NCI-H146 (cell line): ENCODE measurements around the gene TTLL8.

Experiments
- DNase-seq: peaks from one replicate; lab custom pipeline; 2025; lab: John Stamatoyannopoulos, UW

Gene TTLL8

GRCh38 chr22:50016988-50017700, 41.0 kb downstream of the TTLL8 start:
- DNase-seq, result no peak

GRCh38 chr22:50016308-50016987, 41.6 kb downstream of the TTLL8 start:
- no peak for DNase-seq

GRCh38 chr22:50015451-50016307, 42.4 kb downstream of the TTLL8 start:
- DNase-seq, result no peak

- no peak for DNase-seq
Observed at GRCh38 chr22:50014655-50015401, 43.3 kb downstream of the TTLL8 start.

- DNase-seq, result no peak
Observed at GRCh38 chr22:50014053-50014501, 44.0 kb downstream of the TTLL8 start.

GRCh38 chr22:50012211-50013181, 45.6 kb downstream of the TTLL8 start, which contains the start of gene IL17REL:
IL17REL (minus strand) TSS chr22:50012765; CDS start chr22:50012646, 119 bp downstream.
- DNase-seq, result no peak

- DNase-seq, result peak; percentile 20
Observed at GRCh38 chr22:50011447-50012210, 46.5 kb downstream of the TTLL8 start.

- no peak for DNase-seq
Observed at GRCh38 chr22:50010676-50011446, 47.2 kb downstream of the TTLL8 start.

GRCh38 chr22:50009765-50010675, 48.1 kb downstream of the TTLL8 start:
- DNase-seq, result no peak

GRCh38 chr22:50009251-50009650, 48.8 kb downstream of the TTLL8 start:
- no peak for DNase-seq

GRCh38 chr22:50008151-50009040, 49.7 kb downstream of the TTLL8 start:
- peak; percentile 77 for DNase-seq

- no peak for DNase-seq
Observed at GRCh38 chr22:50007057-50007511, 51.0 kb downstream of the TTLL8 start.

GRCh38 chr22:50004918-50005317, 53.2 kb downstream of the TTLL8 start:
- no peak for DNase-seq

GRCh38 chr22:50002791-50003190, 55.3 kb downstream of the TTLL8 start:
- no peak for DNase-seq

GRCh38 chr22:50001388-50002231, 56.5 kb downstream of the TTLL8 start:
- DNase-seq, result peak; percentile 82
